OCI-M1 (cell line): ENCODE data around the gene HPGD.

Experiments used
- DNase-seq: peaks from one replicate; lab custom pipeline; 2025; lab: John Stamatoyannopoulos, UW

Gene HPGD

GRCh38 chr4:174474457-174475075 is 47.7 kb downstream of the HPGD start:
- DNase-seq, result no peak

DNA sequence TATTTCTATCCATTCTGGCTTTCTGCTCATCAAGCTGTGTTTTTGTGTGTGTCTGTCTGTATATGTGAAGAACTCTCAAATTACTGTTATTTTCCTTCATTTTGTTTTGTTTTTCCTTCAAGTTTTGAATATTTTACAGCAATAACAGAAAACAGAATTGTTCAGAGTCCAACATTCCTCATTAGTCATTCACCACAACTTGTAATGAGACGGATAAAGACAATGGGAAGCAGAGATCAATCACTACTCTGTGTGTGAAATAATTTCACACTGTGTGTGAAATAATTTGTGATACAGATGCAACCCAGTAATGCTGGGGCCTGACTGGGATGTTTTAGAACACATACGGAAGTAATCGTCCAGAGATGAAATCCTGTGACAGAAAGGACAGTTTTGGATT is 55.2 kb downstream of the HPGD start:
- DNase-seq, result no peak

GRCh38 chr4:174464949-174465348 is 57.3 kb downstream of the HPGD start:
- DNase-seq, result peak; percentile 22

GRCh38 chr4:174461466-174462106 is 60.7 kb downstream of the HPGD start:
- no peak for DNase-seq

DNA sequence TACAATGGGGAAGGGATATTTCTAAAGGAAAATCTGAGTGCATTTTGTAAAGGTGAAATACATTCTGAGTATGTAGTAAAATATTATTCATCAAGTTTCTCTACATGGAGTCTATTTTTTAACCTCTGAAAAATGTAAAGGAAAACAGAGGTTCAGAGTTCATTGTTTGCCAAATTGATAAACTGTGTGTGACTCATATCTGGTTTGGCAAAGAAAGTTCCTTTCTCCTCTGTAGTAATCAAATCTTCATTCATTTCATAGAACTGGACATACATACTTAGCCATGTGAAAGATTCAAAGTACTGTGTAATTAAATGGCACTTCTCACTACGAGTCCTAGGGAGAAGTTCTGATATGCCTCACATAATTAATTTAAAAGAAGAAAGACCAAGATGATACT is 61.6 kb downstream of the HPGD start:
- no peak for DNase-seq

GRCh38 chr4:174457468-174457867 is 64.8 kb downstream of the HPGD start:
- no peak for DNase-seq

GRCh38 chr4:174454815-174455473 is 67.3 kb downstream of the HPGD start:
- DNase-seq, result no peak

GRCh38 chr4:174451718-174452296 is 70.5 kb downstream of the HPGD start:
- no peak for DNase-seq

DNA sequence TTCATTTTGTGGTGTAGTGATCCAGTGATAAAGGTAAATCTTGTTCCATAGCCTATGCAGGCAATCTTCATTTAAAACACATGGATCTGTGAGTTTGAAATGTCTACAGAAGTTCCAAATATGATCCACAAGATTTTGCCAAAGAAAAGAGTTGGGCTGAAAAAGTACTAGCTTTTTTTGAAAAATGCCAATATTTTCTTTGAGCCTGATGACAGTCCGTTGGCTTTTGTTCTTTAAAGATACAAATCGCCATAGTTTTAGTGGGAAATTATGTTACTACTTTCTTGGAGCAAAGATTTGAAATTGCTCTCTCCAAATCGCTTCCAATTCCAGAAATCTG is 71.5 kb downstream of the HPGD start:
- no peak for DNase-seq

GRCh38 chr4:174449944-174450785 is 72.1 kb downstream of the HPGD start:
- DNase-seq, result no peak

DNA sequence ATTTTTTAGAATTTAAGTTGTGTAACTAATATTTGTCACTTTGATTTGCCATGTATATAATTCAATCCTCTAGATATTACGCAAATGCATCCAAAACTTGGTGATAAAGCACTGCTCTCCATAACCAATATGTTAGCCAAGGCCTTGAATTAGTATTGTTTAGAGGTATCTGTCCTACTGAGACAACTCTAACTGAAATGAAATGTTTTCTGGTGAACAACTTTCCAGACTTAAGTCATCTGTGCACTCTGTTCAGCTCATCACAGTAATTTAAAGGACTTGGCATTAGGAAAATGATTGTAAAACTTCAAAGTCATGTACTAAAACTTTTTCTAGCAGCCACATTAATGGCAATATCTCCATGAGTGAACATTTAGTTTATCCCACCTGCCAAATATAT is 73.1 kb downstream of the HPGD start:
- no peak for DNase-seq

DNA sequence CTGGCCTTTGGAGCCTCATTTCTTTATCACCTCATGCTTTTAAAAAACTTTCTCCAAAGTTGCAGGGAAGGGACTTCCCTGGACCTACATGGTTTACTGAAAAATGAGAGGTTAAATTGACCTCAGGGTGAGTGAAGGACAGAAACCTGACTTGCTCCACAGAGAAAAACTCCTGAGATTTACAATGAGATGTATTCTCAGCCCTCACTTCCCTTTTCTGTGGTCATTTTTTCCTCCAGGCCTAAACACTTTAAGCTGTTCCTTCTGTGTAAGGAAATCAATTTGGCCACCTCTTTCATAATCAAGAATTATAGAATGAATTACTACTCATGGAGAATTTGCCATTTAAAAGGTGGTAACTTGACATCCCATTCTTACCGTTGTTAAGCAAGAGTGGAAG is 77.9 kb downstream of the HPGD start:
- peak; percentile 56 for DNase-seq
